Measurements from ENCODE around the gene TMEM8B. TPM values are rescaled to one million over a fixed set of nuclear protein-coding genes. Genes with fewer than 3 reads are reported as not detected.

The TMEM8B gene
- total and polyA plus RNA-seq, 2 of the 8 experiments (the other 6 are each of a cell fraction or from before 2014, with no cell fraction given), result 7.5 to 10.4 TPM

DNA sequence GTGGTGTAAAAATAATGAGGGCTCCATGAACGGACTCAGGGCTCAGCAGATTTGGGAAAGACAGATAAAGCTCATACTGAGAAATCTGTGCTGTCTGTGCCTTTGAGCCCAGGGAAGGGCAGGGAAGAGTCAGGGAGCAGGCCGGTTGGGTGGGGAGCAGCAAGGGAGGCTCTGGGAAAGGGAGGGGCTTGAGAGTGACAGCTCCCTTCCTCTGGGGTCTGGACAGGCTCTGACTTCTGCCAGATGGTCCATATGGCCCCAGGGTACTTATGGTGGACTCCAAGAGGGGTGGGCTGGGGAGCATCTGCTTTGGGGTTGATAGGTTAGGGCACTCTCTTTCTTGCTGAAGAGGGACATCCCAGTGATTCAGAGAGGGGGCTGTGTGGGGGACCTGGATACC is 35.6 kb upstream of the TMEM8B start:
- Histone ChIP-seq H3K14ac (ENCODE audit: insufficient read length) (no peak overlapping the region), H3K56ac (replicated peaks; ENCODE audit: insufficient read length, low read depth, low read length) (no peak overlapping the region), H3K4me2 (ENCODE audit: insufficient read depth in 1 of 2, low read depth in 2 of 2, low read length in 2 of 2) (no peak overlapping the region; a peak in 1 of 4 replicates), H4K5ac (ENCODE audit: insufficient read length, low read depth, low read length) (no peak overlapping the region), H3K36me3 (ENCODE audit: control insufficient read depth in 2 of 4, insufficient read depth in 4 of 4, low read length in 3 of 4) (no peaks in the 10 kb centered on the region), H2AK5ac (ENCODE audit: low read depth, low read length) (no peak overlapping the region), H3K18ac (ENCODE audit: extremely low read depth, low read length) (no peak overlapping the region), H2BK5ac (ENCODE audit: low read depth, low read length) (no peak overlapping the region), H3K79me1 (ENCODE audit: low read depth, low read length) (no peaks in the 10 kb centered on the region), H3K9ac (replicated peaks in 1 of 4; ENCODE audit: extremely low read depth in 1 of 4, low read depth in 3 of 4, low read length in 3 of 4) (no peak overlapping the region), H3K27me3 (replicated peaks in 1 of 4; ENCODE audit: control insufficient read depth in 3 of 4, extremely low read depth in 1 of 4, insufficient read depth in 3 of 4, low read length in 3 of 4) (peaks cover 0 to 10% (median 0%) of the 10 kb centered on the region in 4 experiments; a peak in 4 of 7 replicates), H2BK15ac (ENCODE audit: low read length) (no peak overlapping the region), H3K4ac (replicated peaks; ENCODE audit: insufficient read length, low read depth, low read length) (no peak overlapping the region), H3K23me2 (ENCODE audit: low read depth, low read length) (peaks cover 5% of the 10 kb centered on the region; the same call in 1 of the 2 replicates), H3K4me3 (ENCODE audit: extremely low read depth in 1 of 4, insufficient read depth in 2 of 4, low read depth in 3 of 4, low read length in 4 of 4) (no peak overlapping the region), H4K8ac (ENCODE audit: extremely low read depth, insufficient read depth, low read length) (no peak overlapping the region), H4K20me1 (replicated peaks in 1 of 2; ENCODE audit: control insufficient read depth in 1 of 2, insufficient read depth in 2 of 2, low read length in 2 of 2) (no peaks in the 10 kb centered on the region), H3K27ac (ENCODE audit: low read depth, low read length) (no peak overlapping the region), H2BK12ac (ENCODE audit: low read depth, low read length) (no peak overlapping the region), H3K23ac (ENCODE audit: insufficient read length) (no peak overlapping the region), H3K9me3 (ENCODE audit: insufficient read depth in 2 of 2, low read depth in 1 of 2, low read length in 1 of 2) (no peaks in the 10 kb centered on the region), H2BK20ac (ENCODE audit: low read length) (no peak overlapping the region), H4K91ac (replicated peaks; ENCODE audit: insufficient read length, low read length) (no peak overlapping the region), H3K79me2 (ENCODE audit: control insufficient read depth in 1 of 2, insufficient read depth in 2 of 2, low read length in 2 of 2) (no peaks in the 10 kb centered on the region), H3K4me1 (replicated peaks in 1 of 4; ENCODE audit: control insufficient read depth in 3 of 4, insufficient read depth in 4 of 4, low read length in 3 of 4) (peaks cover 5 to 13% (median 7%) of the 10 kb centered on the region in 4 experiments; a peak in 6 of 7 replicates), H2AFZ (ENCODE audit: low read length) (no peak overlapping the region), H2BK120ac (replicated peaks; ENCODE audit: low read depth, low read length) (no peak overlapping the region)
- DNase-seq (ENCODE audit: low read depth in 1 of 2, low spot score in 2 of 2) (no peak), FAIRE-seq (no peak)
- POLR2A ChIA-PET (ENCODE audit: partially characterized antibody), result interaction anchor here (1.1 to 3.9 kb wide), 4 partner anchors 16 to 57 kb away, joined by 3 to 38 read pairs (median 5); partner anchors contain the start of genes HINT2 and SPAG8
- CTCF ChIA-PET (ENCODE audit: partially characterized antibody), result interaction anchor here (0.6 to 2.6 kb wide), 10 partner anchors 15 to 137 kb away, joined by 3 to 26 read pairs (median 4); partner anchors contain the start of genes HINT2 and SPAG8
- TF ChIP-seq ASH2L (IDR thresholded peaks at IDR 0.05; ENCODE audit: low read length) (no peak), ATF3 (IDR thresholded peaks at IDR 0.05; ENCODE audit: insufficient read depth, low read depth, low read length) (no peak), TCF12 (IDR thresholded peaks at IDR 0.05; ENCODE audit: low read depth, low read length) (no peak), SRF (IDR thresholded peaks at IDR 0.05; ENCODE audit: low read depth, low read length) (no peak), SUZ12 (IDR thresholded peaks at IDR 0.05; ENCODE audit: low read length) (no peak), PHF8 (conservative IDR thresholded peaks at IDR 0.05; ENCODE audit: low read depth, low read length) (no peak), MAFK (IDR thresholded peaks at IDR 0.05; ENCODE audit: low read depth, low read length) (no peak)
- TF ChIP-seq, protein P1, sequence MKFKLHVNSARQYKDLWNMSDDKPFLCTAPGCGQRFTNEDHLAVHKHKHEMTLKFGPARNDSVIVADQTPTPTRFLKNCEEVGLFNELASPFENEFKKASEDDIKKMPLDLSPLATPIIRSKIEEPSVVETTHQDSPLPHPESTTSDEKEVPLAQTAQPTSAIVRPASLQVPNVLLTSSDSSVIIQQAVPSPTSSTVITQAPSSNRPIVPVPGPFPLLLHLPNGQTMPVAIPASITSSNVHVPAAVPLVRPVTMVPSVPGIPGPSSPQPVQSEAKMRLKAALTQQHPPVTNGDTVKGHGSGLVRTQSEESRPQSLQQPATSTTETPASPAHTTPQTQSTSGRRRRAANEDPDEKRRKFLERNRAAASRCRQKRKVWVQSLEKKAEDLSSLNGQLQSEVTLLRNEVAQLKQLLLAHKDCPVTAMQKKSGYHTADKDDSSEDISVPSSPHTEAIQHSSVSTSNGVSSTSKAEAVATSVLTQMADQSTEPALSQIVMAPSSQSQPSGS (IDR thresholded peaks at IDR 0.05; ENCODE audit: low read length), result no peak
- WGBS, 2 experiments (ENCODE audit: extremely low coverage in 1 of 2, insufficient coverage in 1 of 2, insufficient read length in 1 of 2, insufficient replicate concordance in 2 of 2, low coverage in 1 of 2, low lambda C conversion rate in 2 of 2, missing lambda C conversion rate in 1 of 2), result 83% methylated on average over 2 of the region's 2 CpGs; no CpG with 5 or more reads in 1 of the 2 experiments
